Left ventricle myocardium inferior (tissue), 1 donor: ENCODE data around the gene SARS1. TPM values are rescaled to one million over a fixed set of nuclear protein-coding genes. Genes with fewer than 3 reads are reported as not detected.

Experiments
- DNase-seq: peaks from one replicate; pipeline ENCODE4 v3.0.0-alpha.2; 2020
- H3K27ac ChIP-seq: fragments of 200-600 bp; replicated peaks from 2 replicates; pipeline ENCODE4 v1.8.0; 2021
- H3K27me3 ChIP-seq: fragments of 200-600 bp; 2 replicates; pipeline ENCODE4 v1.8.0; 2021; ENCODE audit warnings: low read depth
- H3K36me3 ChIP-seq: fragments of 200-600 bp; 2 replicates; pipeline ENCODE4 v1.8.0; 2021
- H3K4me1 ChIP-seq: fragments of 200-600 bp; 2 replicates; pipeline ENCODE4 v1.8.0; 2021
- H3K4me3 ChIP-seq: fragments of 200-600 bp; 2 replicates; pipeline ENCODE4 v1.8.0; 2021; ENCODE audit warnings: mild to moderate bottlenecking, moderate library complexity
- H3K9me3 ChIP-seq: fragments of 200-600 bp; replicated peaks from 2 replicates; pipeline ENCODE4 v1.8.0; 2021
- intact Hi-C: fragments of 100-400 bp; cut with micrococcal nuclease; formaldehyde crosslinking; loops from one replicate; pipeline ENCODE4 v1.11.0; 2022
- total RNA-seq: library from RNA; stranded (reverse); fragmentation: NEBNext Ultra II Directional; extraction: Animal tissue kit (Norgen Biotek cat#: 25700); gene quantifications from one replicate; pipeline ENCODE4 v1.2.1, GENCODE V29; 2021
- TF ChIP-seq, protein P1 (sequence below): fragments of 200-600 bp; IDR thresholded peaks from 2 replicates; pipeline ENCODE4 v1.8.0; 2021; ENCODE audit warnings: antibody characterized with exemption, mild to moderate bottlenecking, borderline replicate concordance
- donor health status: DM: no; HTN: yes; CAD: no; lungs with severe emphysema.

The SARS1 gene
- total RNA-seq, 1 donor from 2014 or later = 92.0 TPM

DNA sequence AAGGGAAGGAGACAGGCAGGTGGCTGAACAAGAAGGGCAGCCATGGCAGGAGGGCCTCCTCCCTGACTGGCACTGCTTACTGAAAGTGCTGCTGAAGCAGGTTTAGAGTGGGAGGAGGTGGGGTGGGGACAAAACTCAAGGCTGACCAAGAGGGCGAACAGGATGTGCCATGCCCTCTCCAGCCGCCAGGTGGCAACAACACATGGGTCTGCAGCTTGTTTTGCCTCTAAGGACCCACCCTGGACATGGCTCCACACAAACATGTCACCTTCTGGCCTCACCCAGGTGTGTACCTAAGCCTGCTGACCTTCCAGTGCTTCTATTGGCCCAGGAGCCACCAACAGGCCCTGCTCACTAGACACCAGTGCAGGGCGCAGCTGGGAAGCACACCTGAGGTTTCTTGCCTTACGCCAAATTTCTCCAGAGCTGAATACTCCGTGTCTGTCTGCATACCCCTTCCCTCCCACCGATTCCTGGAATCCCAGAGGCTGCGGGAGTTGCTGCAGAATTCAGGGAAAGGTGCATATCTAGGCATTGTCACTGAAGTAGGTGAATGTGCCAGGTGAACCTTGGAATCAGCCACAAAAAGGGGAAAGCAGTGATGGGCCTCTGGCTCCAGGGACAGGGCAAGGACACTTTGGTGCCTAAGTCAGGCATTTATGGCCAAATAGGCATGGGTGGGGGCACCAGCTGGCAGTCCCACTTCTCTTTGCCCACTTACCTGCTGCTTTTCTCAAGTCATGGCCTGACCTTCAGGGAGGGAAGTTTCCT lies 63.9 kb downstream of the SARS1 start:
- H3K36me3 ChIP-seq = no peaks in the 10 kb centered on the region
- peaks cover 20% of the 10 kb centered on the region for H3K4me1 ChIP-seq
- H3K27ac ChIP-seq = no peak overlapping the region
- TF ChIP-seq, protein P1, sequence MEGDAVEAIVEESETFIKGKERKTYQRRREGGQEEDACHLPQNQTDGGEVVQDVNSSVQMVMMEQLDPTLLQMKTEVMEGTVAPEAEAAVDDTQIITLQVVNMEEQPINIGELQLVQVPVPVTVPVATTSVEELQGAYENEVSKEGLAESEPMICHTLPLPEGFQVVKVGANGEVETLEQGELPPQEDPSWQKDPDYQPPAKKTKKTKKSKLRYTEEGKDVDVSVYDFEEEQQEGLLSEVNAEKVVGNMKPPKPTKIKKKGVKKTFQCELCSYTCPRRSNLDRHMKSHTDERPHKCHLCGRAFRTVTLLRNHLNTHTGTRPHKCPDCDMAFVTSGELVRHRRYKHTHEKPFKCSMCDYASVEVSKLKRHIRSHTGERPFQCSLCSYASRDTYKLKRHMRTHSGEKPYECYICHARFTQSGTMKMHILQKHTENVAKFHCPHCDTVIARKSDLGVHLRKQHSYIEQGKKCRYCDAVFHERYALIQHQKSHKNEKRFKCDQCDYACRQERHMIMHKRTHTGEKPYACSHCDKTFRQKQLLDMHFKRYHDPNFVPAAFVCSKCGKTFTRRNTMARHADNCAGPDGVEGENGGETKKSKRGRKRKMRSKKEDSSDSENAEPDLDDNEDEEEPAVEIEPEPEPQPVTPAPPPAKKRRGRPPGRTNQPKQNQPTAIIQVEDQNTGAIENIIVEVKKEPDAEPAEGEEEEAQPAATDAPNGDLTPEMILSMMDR = peak; percentile 91
- no peaks in the 10 kb centered on the region for H3K27me3 ChIP-seq
- peak; percentile 78 for DNase-seq
- no peak overlapping the region for H3K4me3 ChIP-seq
- H3K9me3 ChIP-seq = no peaks in the 10 kb centered on the region
- intact Hi-C loops = loop anchor here (10.0 kb wide), 1 partner anchor 237 kb away; no protein-coding TSS in a partner anchor

DNA sequence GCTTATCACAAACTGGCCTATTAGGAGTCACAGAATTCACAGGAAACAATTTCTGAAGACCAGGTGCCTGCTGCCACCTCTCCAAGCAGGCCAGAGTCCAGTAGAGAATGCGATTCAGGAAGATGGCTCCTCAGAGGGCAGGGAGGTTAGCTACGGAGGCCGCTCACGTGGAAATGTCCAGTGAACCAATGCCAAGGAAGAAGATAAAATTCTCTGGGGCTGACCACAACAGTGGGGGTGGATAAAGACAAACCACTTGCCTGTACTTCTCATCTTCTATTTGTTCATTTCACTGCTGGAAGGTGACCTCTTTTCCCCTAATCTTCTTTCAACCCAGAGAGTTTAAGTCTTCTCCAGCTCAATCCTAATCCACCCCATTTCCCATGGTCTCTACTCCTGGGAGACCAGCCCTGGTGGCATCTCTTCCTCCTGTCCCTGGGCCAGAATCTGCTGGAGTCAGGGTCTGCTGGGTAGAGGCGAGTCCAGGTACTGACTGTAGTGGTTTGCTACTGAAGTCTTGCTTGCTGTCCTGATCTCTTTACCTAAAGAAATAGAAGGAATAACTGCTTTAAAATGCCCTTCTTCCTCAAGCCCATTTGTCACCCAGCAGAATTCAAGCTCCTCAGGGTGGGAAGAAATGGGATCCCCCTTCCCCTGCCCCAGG lies 66.0 kb downstream of the SARS1 start:
- H3K4me1 ChIP-seq = peaks cover 35% of the 10 kb centered on the region
- no peaks in the 10 kb centered on the region for H3K36me3 ChIP-seq
- intact Hi-C loops = loop anchor here (5.0 to 10.0 kb wide), 2 partner anchors 118 to 235 kb away; partner anchors contain the start of gene SORT1
- H3K9me3 ChIP-seq = no peaks in the 10 kb centered on the region
- TF ChIP-seq, protein P1 = no peak
- no peaks in the 10 kb centered on the region for H3K27me3 ChIP-seq
- H3K4me3 ChIP-seq = no peak overlapping the region
- peak; percentile 7 for DNase-seq
- H3K27ac ChIP-seq = no peak overlapping the region

- H3K9me3 ChIP-seq = no peaks in the 10 kb centered on the region
- H3K36me3 ChIP-seq = no peaks in the 10 kb centered on the region
- no peak overlapping the region for H3K27ac ChIP-seq
- peaks cover 35% of the 10 kb centered on the region for H3K4me1 ChIP-seq
- intact Hi-C loops = loop anchor here (5.0 kb wide), 1 partner anchor 116 kb away; the partner anchor contains the start of gene SORT1
- TF ChIP-seq, protein P1 = no peak
- no peaks in the 10 kb centered on the region for H3K27me3 ChIP-seq
- H3K4me3 ChIP-seq = no peak overlapping the region
- DNase-seq = no peak
These were observed 67.1 kb downstream of the SARS1 start for GRCh38 chr1:109280862-109281261.

DNA sequence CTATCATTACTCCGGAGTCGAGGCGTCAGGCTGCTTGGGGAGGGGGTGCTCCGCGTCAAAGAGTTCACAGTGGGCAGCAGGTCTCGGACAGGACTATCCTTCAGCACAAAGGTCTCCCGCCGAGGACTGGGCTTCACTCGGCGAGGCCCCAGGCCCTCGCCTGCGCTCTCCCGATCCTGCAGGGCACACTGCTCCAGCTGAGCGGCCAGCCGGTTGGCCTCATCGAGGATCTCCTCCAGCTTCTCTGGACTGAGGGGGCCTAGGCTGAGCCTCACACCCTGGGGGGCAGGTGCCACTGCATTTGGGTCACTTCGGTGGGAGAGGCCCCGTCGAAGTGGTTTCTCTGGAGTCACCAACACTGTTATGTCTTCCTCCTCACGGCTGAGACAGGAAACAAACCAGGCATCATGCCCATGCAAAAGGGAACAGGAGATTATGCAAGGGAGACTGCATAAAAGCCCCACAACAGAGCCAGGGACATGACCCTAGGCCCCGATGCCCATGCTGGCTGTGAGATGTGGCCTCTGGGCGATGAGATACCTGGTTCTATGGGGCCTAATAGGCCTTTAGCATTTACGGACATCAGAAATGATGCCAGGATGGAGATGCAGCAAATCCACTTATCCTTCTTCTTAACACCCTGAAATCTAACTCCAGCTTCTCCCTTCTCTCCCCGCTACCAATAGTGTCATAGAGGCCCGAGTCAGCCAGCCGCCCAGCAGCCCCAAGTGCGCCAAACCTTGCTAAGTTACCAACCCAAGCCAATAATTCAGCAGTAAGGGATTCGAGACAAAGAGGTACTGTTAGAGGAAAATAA lies 68.2 kb downstream of the SARS1 start:
- Histone ChIP-seq H3K9me3 (no peaks in the 10 kb centered on the region), H3K27ac (peak overlapping the region; percentile 90), H3K4me1 (peaks cover 35% of the 10 kb centered on the region), H3K4me3 (peak overlapping the region; percentile 75), H3K27me3 (no peaks in the 10 kb centered on the region), H3K36me3 (no peaks in the 10 kb centered on the region)
- intact Hi-C loops = loop anchor here (5.0 kb wide), 1 partner anchor 115 kb away; the partner anchor contains the start of gene SORT1
- no peak for DNase-seq
- TF ChIP-seq, protein P1 = no peak

DNA sequence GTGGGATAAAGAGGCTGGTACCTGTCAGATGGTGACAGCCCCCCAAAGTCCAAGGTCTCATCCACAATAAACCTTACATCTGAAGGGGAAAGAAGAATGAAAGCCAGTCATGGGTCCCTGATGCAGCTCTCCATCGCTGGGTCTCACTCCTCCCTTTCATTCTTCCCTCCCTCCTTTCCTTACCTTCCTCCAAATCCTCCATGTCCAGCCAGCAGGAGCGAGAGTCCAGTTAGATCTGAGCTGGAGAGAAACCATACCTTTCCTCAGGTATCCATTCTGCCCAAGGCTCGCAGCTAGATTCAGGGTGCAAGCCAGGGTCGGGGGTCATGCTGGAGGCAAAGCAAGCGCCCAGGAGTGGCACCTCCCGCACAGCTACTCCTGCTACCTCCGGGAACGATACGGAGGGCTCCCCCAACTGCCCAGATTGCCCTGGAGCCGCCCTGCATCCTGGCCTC lies 68.8 kb downstream of the SARS1 start:
- peak overlapping the region; percentile 75 for H3K4me3 ChIP-seq
- TF ChIP-seq, protein P1 = no peak
- intact Hi-C loops = loop anchor here (5.0 kb wide), 1 partner anchor 115 kb away; the partner anchor contains the start of gene SORT1
- DNase-seq = no peak
- no peaks in the 10 kb centered on the region for H3K9me3 ChIP-seq
- no peaks in the 10 kb centered on the region for H3K36me3 ChIP-seq
- peak overlapping the region; percentile 90 for H3K27ac ChIP-seq
- H3K4me1 ChIP-seq = peaks cover 30% of the 10 kb centered on the region
- H3K27me3 ChIP-seq = no peaks in the 10 kb centered on the region
